Liver (tissue), 9 donors: ENCODE measurements around the gene OR10P1. TPM values are rescaled to one million over a fixed set of nuclear protein-coding genes. Genes with fewer than 3 reads are reported as not detected.

Source experiments
- DNase-seq: peaks from one replicate; pipeline ENCODE4 v3.0.0-alpha.2; 2017; ENCODE audit warnings: low spot score
- H3K27ac ChIP-seq, 2 donors: one replicate each; pipeline ENCODE4 v1.7.0; 2013; ENCODE audit warnings: inconsistent platforms in 2 of 2, low read length in 2 of 2, control low read depth in 1 of 2, low read depth in 1 of 2, mild to moderate bottlenecking in 1 of 2
- H3K27me3 ChIP-seq, 4 donors: one replicate each; pipeline versions ENCODE4 v1.6.1 to v1.7.0; 2013; ENCODE audit warnings: low read length in 3 of 4, inconsistent platforms in 1 of 4, mild to moderate bottlenecking in 1 of 4, moderate library complexity in 1 of 4; ENCODE audit not compliant: control insufficient read depth in 4 of 4, insufficient read depth in 4 of 4
- H3K36me3 ChIP-seq, 4 donors: one replicate each; pipeline versions ENCODE4 v1.6.1 to v1.7.0; 2013; ENCODE audit warnings: low read length in 3 of 4, mild to moderate bottlenecking in 3 of 4, low read depth in 1 of 4, moderate library complexity in 1 of 4; ENCODE audit not compliant: control insufficient read depth in 4 of 4, insufficient read depth in 3 of 4
- H3K4me1 ChIP-seq, 4 donors: one replicate each; pipeline versions ENCODE4 v1.6.1 to v1.7.0; 2013; ENCODE audit warnings: low read length in 3 of 4, mild to moderate bottlenecking in 3 of 4, moderate library complexity in 1 of 4; ENCODE audit not compliant: control insufficient read depth in 4 of 4, insufficient read depth in 4 of 4
- H3K4me3 ChIP-seq, 3 donors: one replicate each; pipeline versions ENCODE4 v1.6.1 to v1.7.0; 2013; ENCODE audit warnings: low read length in 3 of 3, control low read depth in 1 of 3, low read depth in 1 of 3, mild to moderate bottlenecking in 1 of 3
- H3K9ac ChIP-seq, 2 donors: one replicate each; pipeline ENCODE4 v1.7.0; 2013; ENCODE audit warnings: low read length in 2 of 2, mild to moderate bottlenecking in 2 of 2, moderate library complexity in 2 of 2, control low read depth in 1 of 2, low read depth in 1 of 2
- H3K9me3 ChIP-seq, 4 donors: one replicate each; pipeline versions ENCODE4 v1.6.1 to v1.7.0; 2013; ENCODE audit warnings: low read length in 3 of 4; ENCODE audit not compliant: control insufficient read depth in 4 of 4
- ATF3 ChIP-seq: IDR thresholded peaks from 2 replicates; pipeline ENCODE4 v1.6.1; 2016; ENCODE audit warnings: antibody characterized with exemption
- CTCF ChIP-seq: fragments of 150-350 bp; IDR thresholded peaks from 2 replicates; pipeline ENCODE4 v1.5.1; 2017; ENCODE audit warnings: improper control_type of control experiment, low read depth, low read length; ENCODE audit not compliant: missing input control
- EGR1 ChIP-seq, 2 donors: IDR thresholded peaks; 2 replicates each; pipeline ENCODE4 v1.6.1; 2016 to 2018; ENCODE audit warnings: antibody characterized with exemption in 2 of 2, low read depth in 2 of 2
- FOXA1 ChIP-seq: IDR thresholded peaks from 2 replicates; pipeline ENCODE4 v1.6.1; 2016; ENCODE audit warnings: antibody characterized with exemption
- FOXA2 ChIP-seq: IDR thresholded peaks from 2 replicates; pipeline ENCODE4 v1.6.1; 2016; ENCODE audit warnings: antibody characterized with exemption
- GABPA ChIP-seq, 2 donors: IDR thresholded peaks in 1 of 2; conservative IDR thresholded peaks in 1 of 2; 2 replicates each; pipeline ENCODE4 v1.6.1; 2016; ENCODE audit warnings: antibody characterized with exemption in 2 of 2, mild to moderate bottlenecking in 1 of 2, moderate library complexity in 1 of 2
- HNF4A ChIP-seq, 2 donors: conservative IDR thresholded peaks; 2 replicates each; pipeline ENCODE4 v1.6.1; 2016; ENCODE audit warnings: antibody characterized with exemption in 2 of 2, mild to moderate bottlenecking in 2 of 2
- HNF4G ChIP-seq: IDR thresholded peaks from 2 replicates; pipeline ENCODE4 v1.6.1; 2016; ENCODE audit warnings: antibody characterized with exemption
- JUND ChIP-seq, 2 donors: IDR thresholded peaks; 2 replicates each; pipeline ENCODE4 v1.6.1; 2016; ENCODE audit warnings: antibody characterized with exemption in 2 of 2
- MAX ChIP-seq: IDR thresholded peaks from 2 replicates; pipeline ENCODE4 v1.6.1; 2016; ENCODE audit warnings: antibody characterized with exemption
- NR2F2 ChIP-seq: IDR thresholded peaks from 2 replicates; pipeline ENCODE4 v1.6.1; 2016; ENCODE audit warnings: antibody characterized with exemption
- RAD21 ChIP-seq, 2 donors: IDR thresholded peaks; 2 replicates each; pipeline ENCODE4 v1.6.1; 2016; ENCODE audit warnings: antibody characterized with exemption in 2 of 2, mild to moderate bottlenecking in 2 of 2
- REST ChIP-seq: IDR thresholded peaks from 2 replicates; pipeline ENCODE4 v1.6.1; 2016; ENCODE audit warnings: antibody characterized with exemption, mild to moderate bottlenecking
- RXRA ChIP-seq, 2 donors: IDR thresholded peaks; 2 replicates each; pipeline ENCODE4 v1.6.1; 2017 to 2018; ENCODE audit warnings: antibody characterized with exemption in 2 of 2, mild to moderate bottlenecking in 1 of 2
- SP1 ChIP-seq: IDR thresholded peaks from 2 replicates; pipeline ENCODE4 v1.6.1; 2018; ENCODE audit warnings: antibody characterized with exemption, mild to moderate bottlenecking
- TAF1 ChIP-seq: conservative IDR thresholded peaks from 2 replicates; pipeline ENCODE4 v1.6.1; 2016; ENCODE audit warnings: antibody characterized with exemption, mild to moderate bottlenecking
- YY1 ChIP-seq: IDR thresholded peaks from 2 replicates; pipeline ENCODE4 v1.6.1; 2016; ENCODE audit warnings: antibody characterized with exemption, mild to moderate bottlenecking
- ZBTB33 ChIP-seq: IDR thresholded peaks from 2 replicates; pipeline ENCODE4 v1.6.1; 2016; ENCODE audit warnings: antibody characterized with exemption
- WGBS: extraction: QIAGEN DNeasy Blood & Tissue Kit; methylation state at CpG from one replicate; pipeline ENCODE4 v1.1.7; 2013; 5-methylcytosine and 5-hydroxymethylcytosine counted together
- polyA plus RNA-seq, 2 donors: library from polyadenylated mRNA; stranded (reverse) in 1 of 2; unstranded in 1 of 2; fragments of 200-250 nt in 1 of 2; fragments of >200 nt in 1 of 2; fragmentation: Nextera tagmentation in 1 of 2; extraction: Ambion mirVana in 1 of 2; gene quantifications; one replicate each; pipeline versions ENCODE4 v1.2.1 to v1.2.3, GENCODE V29; 2013 to 2015
- total RNA-seq, 2 donors: library from RNA; depleted of rRNA; stranded (reverse); fragments of >200 nt; gene quantifications; one replicate each; pipeline ENCODE4 v1.2.3, GENCODE V29; 2014
- donor health status: healthy.
- donor health status: healthy.
- donor health status: healthy.
- donor health status: healthy.
- donor health status: healthy.

OR10P1 gene
- total and polyA plus RNA-seq, 4 donors: not detected

- no peaks in the 10 kb centered on the region for H3K9me3 ChIP-seq
- no peaks in the 10 kb centered on the region for H3K36me3 ChIP-seq
- H3K9ac ChIP-seq: no peak overlapping the region
- H3K4me3 ChIP-seq: no peak overlapping the region
- no peaks in the 10 kb centered on the region for H3K27me3 ChIP-seq
- DNase-seq: no peak
- no peaks in the 10 kb centered on the region for H3K4me1 ChIP-seq
- TF ChIP-seq EGR1 (IDR thresholded peaks at IDR 0.05; ENCODE audit: low read depth in 2 of 2) (no peak), SP1 (no peak), ATF3 (no peak), HNF4G (no peak), FOXA1 (no peak), RAD21 (IDR thresholded peaks at IDR 0.05) (no peak), JUND (IDR thresholded peaks at IDR 0.05) (no peak), CTCF (no peak), MAX (no peak), GABPA (IDR thresholded peaks at IDR 0.05 in 1 of 2, conservative IDR thresholded peaks at IDR 0.05 in 1 of 2) (no peak), YY1 (no peak), RXRA (IDR thresholded peaks at IDR 0.05) (no peak), ZBTB33 (no peak), REST (no peak), TAF1 (no peak), HNF4A (conservative IDR thresholded peaks at IDR 0.05) (no peak), NR2F2 (no peak), FOXA2 (no peak)
- 86% methylated on average over 3 of the region's 3 CpGs for WGBS
- no peak overlapping the region for H3K27ac ChIP-seq
These were observed 7.4 kb upstream of the OR10P1 start for GRCh38 chr12:55629058-55629841.
